ENCODE results near the gene MYO7A. TPM values are rescaled to one million over a fixed set of nuclear protein-coding genes. Genes with fewer than 3 reads are reported as not detected.
A peak's percentile ranks its signal among the peaks of the same experiment; 100 is the strongest.

Gene MYO7A
- total RNA-seq, 3 donors from 2014 or later = 2.3 to 9.9 (median 6.7) TPM

DNA sequence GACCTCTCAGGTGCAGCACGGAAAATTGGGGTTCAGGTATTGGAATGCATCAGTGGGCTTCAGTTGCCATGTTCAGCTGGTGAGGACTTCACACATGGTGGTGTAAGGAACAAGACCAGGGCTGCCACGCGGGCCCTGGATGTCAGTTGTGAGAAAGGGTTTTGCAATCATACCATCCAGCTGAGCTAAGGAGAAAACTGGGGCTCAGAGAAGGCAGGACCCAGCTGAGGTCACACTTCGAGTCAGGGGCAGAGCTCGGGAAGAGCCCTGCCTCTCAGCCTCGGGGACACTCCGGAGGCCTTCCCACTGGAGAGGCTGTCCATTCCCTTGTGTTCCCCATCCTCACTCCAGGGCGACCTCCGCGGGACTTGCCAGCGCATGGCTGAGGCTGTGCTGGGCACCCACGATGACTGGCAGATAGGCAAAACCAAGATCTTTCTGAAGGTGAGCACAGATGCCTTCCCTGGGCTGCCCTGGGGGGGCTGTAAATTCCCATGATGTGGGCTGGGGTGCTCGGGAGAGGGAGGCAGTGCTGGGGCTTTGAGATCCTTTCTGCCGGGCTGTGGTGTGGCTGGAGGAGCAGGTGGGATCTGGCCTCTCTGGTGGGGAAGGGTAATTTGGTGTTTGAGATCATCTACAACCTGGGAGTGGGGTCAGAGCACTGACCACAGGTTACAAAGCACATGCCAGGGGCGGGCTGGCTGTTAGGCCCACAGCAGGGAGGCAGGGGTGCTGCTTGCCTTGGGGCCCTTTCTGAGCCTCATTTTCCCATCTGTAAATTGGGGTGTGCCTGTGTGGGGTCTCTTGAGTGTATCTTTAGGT is 47.2 kb downstream of the MYO7A start:
- Histone ChIP-seq H3K4me3 (no peak overlapping the region), H3K36me3 (ENCODE audit: low read depth) (no peaks in the 10 kb centered on the region), H3K9me3 (no peaks in the 10 kb centered on the region), H3K4me1 (ENCODE audit: low read depth) (no peaks in the 10 kb centered on the region)
- DNase-seq (peak in 1 of 3 donors; percentile 32), ATAC-seq (peak; percentile 5)
- intact Hi-C loops (cut with DNase I, micrococcal nuclease) = no loop called here
- TF ChIP-seq, protein P1, sequence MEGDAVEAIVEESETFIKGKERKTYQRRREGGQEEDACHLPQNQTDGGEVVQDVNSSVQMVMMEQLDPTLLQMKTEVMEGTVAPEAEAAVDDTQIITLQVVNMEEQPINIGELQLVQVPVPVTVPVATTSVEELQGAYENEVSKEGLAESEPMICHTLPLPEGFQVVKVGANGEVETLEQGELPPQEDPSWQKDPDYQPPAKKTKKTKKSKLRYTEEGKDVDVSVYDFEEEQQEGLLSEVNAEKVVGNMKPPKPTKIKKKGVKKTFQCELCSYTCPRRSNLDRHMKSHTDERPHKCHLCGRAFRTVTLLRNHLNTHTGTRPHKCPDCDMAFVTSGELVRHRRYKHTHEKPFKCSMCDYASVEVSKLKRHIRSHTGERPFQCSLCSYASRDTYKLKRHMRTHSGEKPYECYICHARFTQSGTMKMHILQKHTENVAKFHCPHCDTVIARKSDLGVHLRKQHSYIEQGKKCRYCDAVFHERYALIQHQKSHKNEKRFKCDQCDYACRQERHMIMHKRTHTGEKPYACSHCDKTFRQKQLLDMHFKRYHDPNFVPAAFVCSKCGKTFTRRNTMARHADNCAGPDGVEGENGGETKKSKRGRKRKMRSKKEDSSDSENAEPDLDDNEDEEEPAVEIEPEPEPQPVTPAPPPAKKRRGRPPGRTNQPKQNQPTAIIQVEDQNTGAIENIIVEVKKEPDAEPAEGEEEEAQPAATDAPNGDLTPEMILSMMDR (IDR thresholded peaks at IDR 0.05) = no peak

DNA sequence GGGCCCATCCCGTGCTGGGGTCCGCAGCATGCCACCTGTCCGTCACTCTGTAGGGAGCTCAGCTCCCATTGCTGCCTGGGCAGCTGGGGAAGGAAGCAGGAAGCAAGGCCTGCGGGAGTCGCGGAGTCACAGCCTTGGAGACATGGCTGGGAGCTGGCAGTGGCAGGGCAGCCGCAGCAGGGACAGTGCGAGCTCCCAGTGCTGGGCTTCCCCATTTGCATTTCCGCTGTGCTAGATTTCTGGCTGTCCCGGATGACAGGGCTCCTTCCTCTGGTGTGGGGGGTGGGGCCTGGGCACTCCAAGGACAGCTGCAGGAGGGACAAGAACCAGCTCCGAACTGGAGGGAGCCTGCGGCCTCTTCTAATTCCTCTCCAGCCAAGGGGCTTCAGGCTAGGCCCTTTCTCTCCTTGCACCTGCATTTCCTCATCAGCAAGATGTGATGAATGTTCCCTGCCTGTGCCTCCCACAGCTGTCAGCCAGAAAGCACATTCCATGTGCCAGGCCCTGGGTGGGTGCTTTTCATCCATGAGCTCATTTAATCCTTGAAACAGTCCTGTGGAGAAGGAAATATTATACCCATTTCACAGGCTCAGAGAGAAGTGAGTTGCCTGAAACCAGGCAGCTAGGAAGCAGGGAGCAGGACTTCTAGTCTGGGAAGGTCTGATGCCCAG is 48.0 kb downstream of the MYO7A start:
- no peaks in the 10 kb centered on the region for H3K4me1 ChIP-seq (ENCODE audit: low read depth)
- H3K9me3 ChIP-seq = no peaks in the 10 kb centered on the region
- no peaks in the 10 kb centered on the region for H3K36me3 ChIP-seq (ENCODE audit: low read depth)
- peak in 2 of 3 donors; percentile 36 to 55 for DNase-seq
- intact Hi-C loops (cut with DNase I, micrococcal nuclease) = no loop called here
- H3K4me3 ChIP-seq = no peak overlapping the region
- TF ChIP-seq, protein P1 (IDR thresholded peaks at IDR 0.05) = no peak
- ATAC-seq = peak; percentile 55

DNA sequence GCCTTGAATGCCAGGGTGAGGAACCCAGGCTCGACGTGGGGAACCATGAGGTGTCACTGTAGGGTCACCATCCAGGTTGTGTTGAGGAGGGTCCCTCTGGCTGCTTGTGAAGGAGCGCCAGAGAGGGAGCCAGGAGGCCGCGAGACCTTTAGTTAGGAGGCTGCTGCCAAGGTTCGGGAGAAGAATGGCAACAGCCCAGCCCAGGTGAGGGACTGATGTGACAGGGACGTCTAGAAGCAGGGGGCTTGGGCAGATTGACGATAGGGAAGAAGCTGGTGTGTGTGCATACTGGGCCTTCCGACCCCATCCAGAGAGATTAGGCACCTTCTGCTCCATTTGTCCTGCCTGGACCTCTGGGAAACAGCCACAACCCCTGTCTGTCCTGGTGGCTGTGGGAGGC is 49.0 kb downstream of the MYO7A start:
- no peaks in the 10 kb centered on the region for H3K9me3 ChIP-seq
- H3K36me3 ChIP-seq (ENCODE audit: low read depth) = no peaks in the 10 kb centered on the region
- TF ChIP-seq, protein P1 (IDR thresholded peaks at IDR 0.05) = no peak
- intact Hi-C loops (cut with DNase I, micrococcal nuclease) = no loop called here
- H3K4me3 ChIP-seq = no peak overlapping the region
- H3K4me1 ChIP-seq (ENCODE audit: low read depth) = no peaks in the 10 kb centered on the region
- no peak for ATAC-seq
- peak in 1 of 3 donors; percentile 21 for DNase-seq

DNA sequence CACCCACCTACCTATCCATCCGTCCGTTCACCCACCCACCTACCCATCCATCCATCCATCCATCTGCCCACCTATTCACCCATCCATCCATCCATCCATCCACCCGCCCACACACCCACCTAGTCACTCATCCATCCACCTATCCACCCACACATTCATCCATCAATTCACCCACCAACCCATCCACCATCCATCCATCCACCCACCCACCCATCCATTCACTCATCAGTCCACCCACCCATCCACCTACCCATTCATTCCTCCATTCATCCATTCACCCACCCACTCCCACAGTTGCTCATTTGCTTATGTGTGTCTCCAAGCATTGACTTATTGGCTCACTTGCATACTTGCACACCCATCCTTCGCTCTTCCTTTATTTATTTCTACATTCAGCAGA is 50.1 kb downstream of the MYO7A start:
- Histone ChIP-seq H3K36me3 (ENCODE audit: low read depth) (no peaks in the 10 kb centered on the region), H3K4me1 (ENCODE audit: low read depth) (no peaks in the 10 kb centered on the region), H3K9me3 (no peaks in the 10 kb centered on the region), H3K4me3 (no peak overlapping the region)
- ATAC-seq (no peak), DNase-seq (peak in 1 of 3 donors; percentile 12)
- intact Hi-C loops (cut with DNase I, micrococcal nuclease) = no loop called here
- TF ChIP-seq, protein P1 (IDR thresholded peaks at IDR 0.05) = no peak

DNA sequence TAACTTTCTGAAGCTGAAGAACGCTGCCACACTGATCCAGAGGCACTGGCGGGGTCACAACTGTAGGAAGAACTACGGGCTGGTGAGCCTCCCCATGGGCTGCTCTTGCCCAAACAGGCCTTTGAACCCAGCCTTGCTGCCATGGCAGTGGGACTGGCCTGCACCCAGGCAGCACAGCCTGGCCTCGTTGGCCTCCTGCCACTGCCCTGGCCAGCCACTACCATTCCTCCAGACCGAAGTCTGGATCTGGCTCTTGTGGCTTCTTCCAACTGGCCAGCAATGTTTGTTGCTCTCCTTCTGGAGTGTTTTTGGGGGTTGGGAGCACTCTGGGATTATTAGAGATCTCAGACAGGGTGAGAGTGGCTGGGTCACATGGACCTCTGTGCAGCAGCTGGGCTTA is 51.0 kb downstream of the MYO7A start:
- Histone ChIP-seq H3K36me3 (ENCODE audit: low read depth) (no peaks in the 10 kb centered on the region), H3K4me3 (no peak overlapping the region), H3K9me3 (no peaks in the 10 kb centered on the region), H3K4me1 (ENCODE audit: low read depth) (no peaks in the 10 kb centered on the region)
- intact Hi-C loops (cut with DNase I, micrococcal nuclease) = no loop called here
- DNase-seq (peak in 1 of 3 donors; percentile 19), ATAC-seq (no peak)
- TF ChIP-seq, protein P1 (IDR thresholded peaks at IDR 0.05) = no peak
